GM19240 (cell line): ENCODE data around the gene LMOD1.
"Not testable (repeated sequence)": the region's sequence is repeated elsewhere in the genome, so short reads cannot be mapped to it uniquely, and the experiment has no call there.

Source experiments
- DNase-seq: peaks from one replicate; pipeline ENCODE4 v3.0.0; 2011; ENCODE audit warnings: low spot score; ENCODE audit not compliant: insufficient read length

LMOD1 gene

GRCh38 chr1:201946224-201946908, at the start of gene LMOD1:
TSS of gene LMOD1 (minus strand) at chr1:201946548. CDS start at chr1:201946340, 208 bp downstream.
- no peak for DNase-seq

- DNase-seq: no peak
Measured at GRCh38 chr1:201990427-201990826, 44.1 kb upstream of the LMOD1 start.

- DNase-seq: no peak
Measured at GRCh38 chr1:201989354-201990128, 43.2 kb upstream of the LMOD1 start.

GRCh38 chr1:201988601-201989000, 42.3 kb upstream of the LMOD1 start:
- DNase-seq: no peak

- DNase-seq: no peak
Measured at GRCh38 chr1:201985355-201985754, 39.0 kb upstream of the LMOD1 start.

- DNase-seq: no peak
Measured at GRCh38 chr1:201984446-201984845, 38.1 kb upstream of the LMOD1 start.

- no peak for DNase-seq
Measured at GRCh38 chr1:201983380-201983805, 37.0 kb upstream of the LMOD1 start.

- peak; percentile 56 for DNase-seq
Measured at GRCh38 chr1:201982623-201983379, 36.5 kb upstream of the LMOD1 start, which contains the start of gene RNPEP. TSS of gene RNPEP (plus strand) at chr1:201982648. CDS start at chr1:201982667, 19 bp downstream.

- DNase-seq: peak; percentile 64
Measured at GRCh38 chr1:201982082-201982622, 35.8 kb upstream of the LMOD1 start.

GRCh38 chr1:201970334-201971159, 24.2 kb upstream of the LMOD1 start:
- no peak for DNase-seq

- no peak for DNase-seq
Measured at GRCh38 chr1:201968202-201968925, 22.0 kb upstream of the LMOD1 start.

- DNase-seq: no peak
Measured at GRCh38 chr1:201966171-201966570, 19.8 kb upstream of the LMOD1 start.

- DNase-seq: no peak
Measured at GRCh38 chr1:201964261-201964660, 17.9 kb upstream of the LMOD1 start.

GRCh38 chr1:201962382-201962781, 16.0 kb upstream of the LMOD1 start:
- DNase-seq: not testable (repeated sequence)

GRCh38 chr1:201958348-201958747, 12.0 kb upstream of the LMOD1 start:
- no peak for DNase-seq

GRCh38 chr1:201955729-201956143, 9.4 kb upstream of the LMOD1 start:
- no peak for DNase-seq

- peak; percentile 86 for DNase-seq
Measured at GRCh38 chr1:201955009-201955728, 8.8 kb upstream of the LMOD1 start, which contains the start of gene TIMM17A. TSS of gene TIMM17A (plus strand) at chr1:201955503. CDS start at chr1:201955527, 24 bp downstream.

GRCh38 chr1:201954263-201955008, 8.1 kb upstream of the LMOD1 start:
- DNase-seq: no peak
